SU-DHL-6 (cell line): ENCODE data around the gene SKI.

Experiments
- EZH2phosphoT487 ChIP-seq: fragments of 200-600 bp; sonication (generic), shearing (Covaris generic); conservative IDR thresholded peaks from 2 replicates; pipeline ENCODE4 v1.6.1; 2018; ENCODE audit warnings: mild to moderate bottlenecking, antibody characterized with exemption, low read length, moderate library complexity, mixed read lengths
- TF ChIP-seq, protein P1 (sequence below): fragments of 200-600 bp; sonication (generic); IDR thresholded peaks from one replicate; pipeline ENCODE4 v1.5.1; 2017; ENCODE audit warnings: antibody characterized with exemption, mild to moderate bottlenecking, low read length, moderate library complexity; ENCODE audit not compliant: insufficient read depth, poor library complexity, severe bottlenecking

DNA sequence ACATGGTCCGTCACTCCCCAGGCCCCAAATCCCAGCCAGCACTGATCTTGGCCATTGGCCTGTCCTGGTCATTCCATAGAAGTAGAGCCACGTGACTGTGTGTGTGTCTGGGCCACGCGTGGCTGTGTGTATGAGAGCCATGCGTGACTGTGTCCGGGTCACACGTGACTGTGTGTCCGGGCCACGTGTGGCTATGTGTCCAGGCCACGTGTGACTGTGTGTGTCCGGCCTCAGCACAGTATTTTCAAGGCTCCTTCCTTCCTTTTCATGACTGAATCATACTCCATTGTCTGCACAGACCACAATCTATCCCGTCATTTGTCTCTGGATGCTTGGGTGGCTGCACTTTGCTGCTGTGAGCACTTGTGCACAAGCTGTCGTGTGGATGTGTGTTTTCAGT is 67.4 kb downstream of the SKI start:
- no peak for TF ChIP-seq EZH2phosphoT487
- TF ChIP-seq, protein P1, sequence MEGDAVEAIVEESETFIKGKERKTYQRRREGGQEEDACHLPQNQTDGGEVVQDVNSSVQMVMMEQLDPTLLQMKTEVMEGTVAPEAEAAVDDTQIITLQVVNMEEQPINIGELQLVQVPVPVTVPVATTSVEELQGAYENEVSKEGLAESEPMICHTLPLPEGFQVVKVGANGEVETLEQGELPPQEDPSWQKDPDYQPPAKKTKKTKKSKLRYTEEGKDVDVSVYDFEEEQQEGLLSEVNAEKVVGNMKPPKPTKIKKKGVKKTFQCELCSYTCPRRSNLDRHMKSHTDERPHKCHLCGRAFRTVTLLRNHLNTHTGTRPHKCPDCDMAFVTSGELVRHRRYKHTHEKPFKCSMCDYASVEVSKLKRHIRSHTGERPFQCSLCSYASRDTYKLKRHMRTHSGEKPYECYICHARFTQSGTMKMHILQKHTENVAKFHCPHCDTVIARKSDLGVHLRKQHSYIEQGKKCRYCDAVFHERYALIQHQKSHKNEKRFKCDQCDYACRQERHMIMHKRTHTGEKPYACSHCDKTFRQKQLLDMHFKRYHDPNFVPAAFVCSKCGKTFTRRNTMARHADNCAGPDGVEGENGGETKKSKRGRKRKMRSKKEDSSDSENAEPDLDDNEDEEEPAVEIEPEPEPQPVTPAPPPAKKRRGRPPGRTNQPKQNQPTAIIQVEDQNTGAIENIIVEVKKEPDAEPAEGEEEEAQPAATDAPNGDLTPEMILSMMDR: no peak
